Measurements from ENCODE around the gene BTG3. TPM values are rescaled to one million over a fixed set of nuclear protein-coding genes. Genes with fewer than 3 reads are reported as not detected.

BTG3 gene
- total and polyA plus RNA-seq, 8 donors, result 8.8 to 36.3 (median 11.6) TPM

DNA sequence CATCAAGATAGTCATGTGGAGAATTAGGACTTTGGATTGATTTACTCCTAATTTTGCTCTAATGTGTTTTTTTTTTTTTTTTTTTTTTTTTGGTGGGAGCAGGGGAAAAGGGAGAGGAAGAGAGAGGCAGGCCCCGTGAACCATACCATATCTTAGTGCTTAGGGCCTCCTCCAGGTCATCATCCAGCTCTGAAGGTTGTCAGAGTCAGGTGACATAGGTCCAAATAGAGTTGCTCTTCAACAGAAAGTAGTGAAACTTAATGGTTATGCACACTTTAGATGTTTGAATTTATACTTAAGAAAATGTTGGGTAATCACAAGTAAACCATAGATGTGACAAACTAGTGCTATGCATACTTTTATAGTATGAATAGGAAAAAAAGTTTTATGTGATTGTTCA is 67.7 kb downstream of the BTG3 start:
- Histone ChIP-seq H3K4me3 (no peak overlapping the region), H3K27me3 (no peaks in the 10 kb centered on the region), H3K27ac (no peak overlapping the region), H3K4me1 (peaks cover 21 to 33% (median 21%) of the 10 kb centered on the region in 3 donors), H3K9me3 (no peaks in the 10 kb centered on the region), H3K36me3 (no peaks in the 10 kb centered on the region)
- intact Hi-C loops (cut with DNase I), result no loop called here
- FAIRE-seq (no peak), ATAC-seq (no peak), DNase-seq (no peak)
- WGBS, 2 donors, result 90 to 92% methylated on average over 1 of the region's 1 CpG
- TF ChIP-seq, protein P1, sequence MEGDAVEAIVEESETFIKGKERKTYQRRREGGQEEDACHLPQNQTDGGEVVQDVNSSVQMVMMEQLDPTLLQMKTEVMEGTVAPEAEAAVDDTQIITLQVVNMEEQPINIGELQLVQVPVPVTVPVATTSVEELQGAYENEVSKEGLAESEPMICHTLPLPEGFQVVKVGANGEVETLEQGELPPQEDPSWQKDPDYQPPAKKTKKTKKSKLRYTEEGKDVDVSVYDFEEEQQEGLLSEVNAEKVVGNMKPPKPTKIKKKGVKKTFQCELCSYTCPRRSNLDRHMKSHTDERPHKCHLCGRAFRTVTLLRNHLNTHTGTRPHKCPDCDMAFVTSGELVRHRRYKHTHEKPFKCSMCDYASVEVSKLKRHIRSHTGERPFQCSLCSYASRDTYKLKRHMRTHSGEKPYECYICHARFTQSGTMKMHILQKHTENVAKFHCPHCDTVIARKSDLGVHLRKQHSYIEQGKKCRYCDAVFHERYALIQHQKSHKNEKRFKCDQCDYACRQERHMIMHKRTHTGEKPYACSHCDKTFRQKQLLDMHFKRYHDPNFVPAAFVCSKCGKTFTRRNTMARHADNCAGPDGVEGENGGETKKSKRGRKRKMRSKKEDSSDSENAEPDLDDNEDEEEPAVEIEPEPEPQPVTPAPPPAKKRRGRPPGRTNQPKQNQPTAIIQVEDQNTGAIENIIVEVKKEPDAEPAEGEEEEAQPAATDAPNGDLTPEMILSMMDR (IDR thresholded peaks at IDR 0.05), result no peak

Other genes starting within 250 kb of the BTG3 start
- 10 to 100 TPM; 11.7 to 24.8 (median 16.4) TPM for gene CXADR, start 99.9 kb downstream of the BTG3 start, total RNA-seq
- 1 to 10 TPM; 5.1 to 5.8 TPM for gene CXADR, start 99.9 kb downstream of the BTG3 start, polyA plus RNA-seq
- gene C21orf91, start 206.5 kb upstream of the BTG3 start, total RNA-seq, result 1 to 10 TPM; 3.0 to 8.1 (median 4.1) TPM
- gene C21orf91, start 206.5 kb upstream of the BTG3 start, polyA plus RNA-seq, result 1 to 10 TPM; 1.1 to 2.2 TPM